Panc1 (cell line): Measurements from ENCODE around the gene LIMCH1.

ENCODE experiments used
- CTCF ChIP-seq: fragments of 450-650 bp; IDR thresholded peaks from 2 replicates; pipeline ENCODE4 v1.5.1; 2017; ENCODE audit warnings: mild to moderate bottlenecking
- POLR2AphosphoS5 ChIP-seq: IDR thresholded peaks from 2 replicates; pipeline ENCODE4 v1.6.1; 2012; ENCODE audit warnings: mild to moderate bottlenecking, low read depth, low read length, moderate library complexity
- REST ChIP-seq, 2 experiments: IDR thresholded peaks; 2 replicates each; pipeline ENCODE4 v1.6.1; 2011 to 2012; ENCODE audit warnings: low read depth in 2 of 2, control low read depth in 1 of 2, low read length in 1 of 2, mild to moderate bottlenecking in 1 of 2, moderate library complexity in 1 of 2; ENCODE audit not compliant: insufficient read depth in 1 of 2
- SIN3A ChIP-seq: IDR thresholded peaks from 2 replicates; pipeline ENCODE4 v1.6.1; 2012; ENCODE audit warnings: low read depth, mild to moderate bottlenecking, low read length, moderate library complexity, borderline replicate concordance; ENCODE audit not compliant: insufficient read depth

- TF ChIP-seq CTCF (no peak), REST (IDR thresholded peaks at IDR 0.05; ENCODE audit: insufficient read depth in 1 of 2, low read depth in 2 of 2, low read length in 1 of 2) (no peak), POLR2AphosphoS5 (no peak), SIN3A (no peak)
Observed at GRCh38 chr4:41540687-41541086, 2.7 kb downstream of the LIMCH1 start.
